HepG2 (cell line): ENCODE data around the gene ZNF180. TPM values are rescaled to one million over a fixed set of nuclear protein-coding genes. Genes with fewer than 3 reads are reported as not detected.

Source experiments
- BCL6 ChIP-seq: IDR thresholded peaks from 2 replicates; pipeline ENCODE4 v1.6.1; 2016; ENCODE audit warnings: missing genetic modification reagents, missing compliant biosample characterization
- FOSL2 ChIP-seq: sonication (generic); formaldehyde crosslinking; IDR thresholded peaks from 2 replicates; pipeline ENCODE4 v1.4.0; 2020; ENCODE audit warnings: missing genetic modification reagents
- MEIS1 ChIP-seq: sonication (generic); formaldehyde crosslinking; IDR thresholded peaks from 2 replicates; pipeline ENCODE4 v1.9.0; 2021; ENCODE audit warnings: mild to moderate bottlenecking, missing genetic modification reagents, moderate library complexity, borderline replicate concordance
- PBX2 ChIP-seq: IDR thresholded peaks from 2 replicates; pipeline ENCODE4 v1.6.1; 2016; ENCODE audit warnings: control low read depth
- SETDB1 ChIP-seq: sonication (generic); formaldehyde crosslinking; IDR thresholded peaks from 2 replicates; pipeline ENCODE4 v1.5.1; 2020; ENCODE audit warnings: missing genetic modification reagents, mild to moderate bottlenecking, borderline replicate concordance
- ZBTB1 ChIP-seq: sonication (generic); formaldehyde crosslinking; IDR thresholded peaks from 2 replicates; pipeline ENCODE4 v1.4.0; 2020; ENCODE audit warnings: missing genetic modification reagents, borderline replicate concordance
- ZNF383 ChIP-seq: sonication (generic); formaldehyde crosslinking; IDR thresholded peaks from 2 replicates; pipeline ENCODE4 v1.4.0; 2020; ENCODE audit warnings: missing genetic modification reagents, mild to moderate bottlenecking, borderline replicate concordance
- ZNF510 ChIP-seq: sonication (generic); formaldehyde crosslinking; IDR thresholded peaks from 2 replicates; pipeline ENCODE4 v1.4.0; 2020; ENCODE audit warnings: low read depth, mild to moderate bottlenecking, missing genetic modification reagents
- ZNF784 ChIP-seq: sonication (generic); formaldehyde crosslinking; IDR thresholded peaks from 2 replicates; pipeline ENCODE4 v1.5.1; 2020; ENCODE audit warnings: missing genetic modification reagents, mild to moderate bottlenecking, borderline replicate concordance
- polyA plus RNA-seq, 8 experiments: library from polyadenylated mRNA; depleted of rRNA in 3 of 8; stranded (reverse) in 7 of 8; unstranded in 1 of 8; fragments of >200 nt; fragmentation: Illumina TruSeq in 4 of 8; extraction: Trizol in 4 of 8; gene quantifications; 2 replicates each; pipeline versions ENCODE4 v1.2.1 to v1.2.3, GENCODE V29; 2011 to 2016; ENCODE audit warnings: low read depth in 4 of 8, missing spikeins in 1 of 8, mixed read lengths in 1 of 8; ENCODE audit not compliant: insufficient read depth in 1 of 8
- total RNA-seq, 5 experiments: library from RNA; depleted of rRNA; stranded (reverse); fragments of >200 nt; fragmentation: Illumina TruSeq; extraction: Trizol; gene quantifications; 2 replicates each; pipeline ENCODE4 v1.2.3, GENCODE V29; 2016; ENCODE audit warnings: low read depth in 1 of 5
- TF ChIP-seq, protein P1 (sequence below): sonication (generic); formaldehyde crosslinking; IDR thresholded peaks from 2 replicates; pipeline ENCODE4 v1.9.0; 2021; ENCODE audit warnings: mild to moderate bottlenecking, missing genetic modification reagents
- TF ChIP-seq, protein P2 (sequence below): sonication (generic); formaldehyde crosslinking; IDR thresholded peaks from 2 replicates; pipeline ENCODE4 v1.8.1; 2023; ENCODE audit warnings: mild to moderate bottlenecking, inconsistent platforms, moderate library complexity, missing genetic modification reagents, borderline replicate concordance
- TF ChIP-seq, protein P3 (sequence below): sonication (generic); formaldehyde crosslinking; IDR thresholded peaks from 2 replicates; pipeline ENCODE4 v1.8.1; 2023; ENCODE audit warnings: missing genetic modification reagents, inconsistent platforms, borderline replicate concordance

Gene ZNF180
- total and polyA plus RNA-seq, 2 of the 13 experiments (the other 11 are each of a cell fraction or from before 2014, with no cell fraction given) = 0.92 to 9.3 TPM

- TF ChIP-seq FOSL2 = peak; percentile 49
- TF ChIP-seq, protein P1, sequence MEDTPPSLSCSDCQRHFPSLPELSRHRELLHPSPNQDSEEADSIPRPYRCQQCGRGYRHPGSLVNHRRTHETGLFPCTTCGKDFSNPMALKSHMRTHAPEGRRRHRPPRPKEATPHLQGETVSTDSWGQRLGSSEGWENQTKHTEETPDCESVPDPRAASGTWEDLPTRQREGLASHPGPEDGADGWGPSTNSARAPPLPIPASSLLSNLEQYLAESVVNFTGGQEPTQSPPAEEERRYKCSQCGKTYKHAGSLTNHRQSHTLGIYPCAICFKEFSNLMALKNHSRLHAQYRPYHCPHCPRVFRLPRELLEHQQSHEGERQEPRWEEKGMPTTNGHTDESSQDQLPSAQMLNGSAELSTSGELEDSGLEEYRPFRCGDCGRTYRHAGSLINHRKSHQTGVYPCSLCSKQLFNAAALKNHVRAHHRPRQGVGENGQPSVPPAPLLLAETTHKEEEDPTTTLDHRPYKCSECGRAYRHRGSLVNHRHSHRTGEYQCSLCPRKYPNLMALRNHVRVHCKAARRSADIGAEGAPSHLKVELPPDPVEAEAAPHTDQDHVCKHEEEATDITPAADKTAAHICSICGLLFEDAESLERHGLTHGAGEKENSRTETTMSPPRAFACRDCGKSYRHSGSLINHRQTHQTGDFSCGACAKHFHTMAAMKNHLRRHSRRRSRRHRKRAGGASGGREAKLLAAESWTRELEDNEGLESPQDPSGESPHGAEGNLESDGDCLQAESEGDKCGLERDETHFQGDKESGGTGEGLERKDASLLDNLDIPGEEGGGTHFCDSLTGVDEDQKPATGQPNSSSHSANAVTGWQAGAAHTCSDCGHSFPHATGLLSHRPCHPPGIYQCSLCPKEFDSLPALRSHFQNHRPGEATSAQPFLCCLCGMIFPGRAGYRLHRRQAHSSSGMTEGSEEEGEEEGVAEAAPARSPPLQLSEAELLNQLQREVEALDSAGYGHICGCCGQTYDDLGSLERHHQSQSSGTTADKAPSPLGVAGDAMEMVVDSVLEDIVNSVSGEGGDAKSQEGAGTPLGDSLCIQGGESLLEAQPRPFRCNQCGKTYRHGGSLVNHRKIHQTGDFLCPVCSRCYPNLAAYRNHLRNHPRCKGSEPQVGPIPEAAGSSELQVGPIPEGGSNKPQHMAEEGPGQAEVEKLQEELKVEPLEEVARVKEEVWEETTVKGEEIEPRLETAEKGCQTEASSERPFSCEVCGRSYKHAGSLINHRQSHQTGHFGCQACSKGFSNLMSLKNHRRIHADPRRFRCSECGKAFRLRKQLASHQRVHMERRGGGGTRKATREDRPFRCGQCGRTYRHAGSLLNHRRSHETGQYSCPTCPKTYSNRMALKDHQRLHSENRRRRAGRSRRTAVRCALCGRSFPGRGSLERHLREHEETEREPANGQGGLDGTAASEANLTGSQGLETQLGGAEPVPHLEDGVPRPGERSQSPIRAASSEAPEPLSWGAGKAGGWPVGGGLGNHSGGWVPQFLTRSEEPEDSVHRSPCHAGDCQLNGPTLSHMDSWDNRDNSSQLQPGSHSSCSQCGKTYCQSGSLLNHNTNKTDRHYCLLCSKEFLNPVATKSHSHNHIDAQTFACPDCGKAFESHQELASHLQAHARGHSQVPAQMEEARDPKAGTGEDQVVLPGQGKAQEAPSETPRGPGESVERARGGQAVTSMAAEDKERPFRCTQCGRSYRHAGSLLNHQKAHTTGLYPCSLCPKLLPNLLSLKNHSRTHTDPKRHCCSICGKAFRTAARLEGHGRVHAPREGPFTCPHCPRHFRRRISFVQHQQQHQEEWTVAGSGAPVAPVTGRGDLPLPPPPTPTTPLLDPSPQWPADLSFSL (CRISPR knock-in tag) = no peak
- peak; percentile 79; the same call in 1 of the 2 replicates for TF ChIP-seq MEIS1 (CRISPR knock-in tag)
- no peak for TF ChIP-seq PBX2
- peak; percentile 48 for TF ChIP-seq BCL6 (CRISPR knock-in tag)
- TF ChIP-seq, protein P2, sequence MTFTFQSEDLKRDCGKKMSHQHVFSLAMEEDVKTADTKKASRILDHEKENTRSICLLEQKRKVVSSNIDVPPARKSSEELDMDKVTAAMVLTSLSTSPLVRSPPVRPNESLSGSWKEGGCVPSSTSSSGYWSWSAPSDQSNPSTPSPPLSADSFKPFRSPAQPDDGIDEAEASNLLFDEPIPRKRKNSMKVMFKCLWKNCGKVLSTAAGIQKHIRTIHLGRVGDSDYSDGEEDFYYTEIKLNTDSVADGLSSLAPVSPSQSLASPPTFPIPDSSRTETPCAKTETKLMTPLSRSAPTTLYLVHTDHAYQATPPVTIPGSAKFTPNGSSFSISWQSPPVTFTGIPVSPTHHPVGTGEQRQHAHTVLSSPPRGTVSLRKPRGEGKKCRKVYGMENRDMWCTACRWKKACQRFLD (CRISPR knock-in tag) = peak; percentile 94
- TF ChIP-seq ZNF383 (CRISPR knock-in tag) = no peak
- no peak for TF ChIP-seq SETDB1 (CRISPR knock-in tag)
- 0 out of 2 replicates have a peak, but pooled peaks have one; percentile 28 for TF ChIP-seq ZNF510
- peak; percentile 96 for TF ChIP-seq ZNF784 (CRISPR knock-in tag)
- no peak; the same call in 1 of the 2 replicates for TF ChIP-seq ZBTB1
- TF ChIP-seq, protein P3, sequence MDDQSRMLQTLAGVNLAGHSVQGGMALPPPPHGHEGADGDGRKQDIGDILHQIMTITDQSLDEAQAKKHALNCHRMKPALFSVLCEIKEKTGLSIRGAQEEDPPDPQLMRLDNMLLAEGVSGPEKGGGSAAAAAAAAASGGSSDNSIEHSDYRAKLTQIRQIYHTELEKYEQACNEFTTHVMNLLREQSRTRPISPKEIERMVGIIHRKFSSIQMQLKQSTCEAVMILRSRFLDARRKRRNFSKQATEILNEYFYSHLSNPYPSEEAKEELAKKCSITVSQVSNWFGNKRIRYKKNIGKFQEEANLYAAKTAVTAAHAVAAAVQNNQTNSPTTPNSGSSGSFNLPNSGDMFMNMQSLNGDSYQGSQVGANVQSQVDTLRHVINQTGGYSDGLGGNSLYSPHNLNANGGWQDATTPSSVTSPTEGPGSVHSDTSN (CRISPR knock-in tag) = no peak
Measured at GRCh38 chr19:44499962-44500949, at the start of gene ZNF180 (continued).
